ENCODE results near the gene TRMO.

Gene TRMO

DNA sequence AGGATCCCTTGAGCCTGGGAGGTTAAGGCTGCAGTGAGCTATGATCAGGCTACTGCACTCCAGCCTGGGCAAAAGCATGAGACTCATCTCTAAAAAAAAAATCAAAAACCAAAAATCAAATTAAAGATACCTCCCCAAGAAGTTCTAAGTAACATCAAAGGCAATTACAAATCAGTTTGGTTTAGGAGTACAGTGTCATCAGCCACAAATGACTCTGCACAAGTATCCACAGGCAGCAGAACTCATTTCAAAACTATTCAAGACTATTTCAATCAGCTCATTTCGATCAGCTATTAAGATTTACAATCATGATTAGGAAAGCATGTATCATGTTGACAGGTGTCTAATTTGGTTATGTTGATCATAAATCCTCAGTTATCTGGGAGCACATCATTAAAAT is 19.1 kb downstream of the TRMO start:
- no peak for DNase-seq (ENCODE audit: low spot score)

GRCh38 chr9:97900738-97901565 is 21.3 kb downstream of the TRMO start:
- DNase-seq (ENCODE audit: low spot score), result peak; percentile 54

- DNase-seq (ENCODE audit: low spot score), result peak; percentile 57
These were observed 22.1 kb downstream of the TRMO start for GRCh38 chr9:97900103-97900737.

DNA sequence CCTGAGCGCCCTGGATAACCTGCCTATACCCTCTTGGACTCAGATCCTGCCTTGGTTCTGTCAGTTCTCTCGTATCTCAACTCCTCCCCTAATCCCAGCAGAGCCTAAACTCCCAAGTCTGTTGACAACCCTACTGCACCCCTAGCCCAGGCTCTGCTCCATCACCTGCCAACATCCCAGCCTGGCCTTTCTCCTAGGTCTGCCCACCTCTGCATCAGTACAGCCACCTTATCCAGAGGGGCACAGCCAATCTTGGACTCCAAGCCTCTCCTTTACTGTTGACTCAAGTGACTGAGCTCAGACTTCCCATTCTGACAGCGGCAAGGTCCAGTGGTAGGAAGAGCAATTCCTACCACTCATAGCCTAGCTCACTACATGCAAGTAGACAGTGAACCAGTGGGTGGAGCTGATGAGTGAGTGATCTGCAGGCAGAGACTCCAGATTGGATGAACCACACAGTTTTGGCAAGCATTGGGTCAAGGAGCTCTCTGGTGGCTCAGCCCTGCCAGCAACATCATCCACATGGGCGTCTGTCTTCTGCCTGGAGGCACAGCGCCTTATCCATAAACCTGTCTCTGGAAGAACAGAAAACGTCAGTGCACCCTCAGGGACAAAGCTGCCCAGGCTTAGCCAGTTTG is 26.5 kb downstream of the TRMO start:
- DNase-seq (ENCODE audit: low spot score), result no peak

DNA sequence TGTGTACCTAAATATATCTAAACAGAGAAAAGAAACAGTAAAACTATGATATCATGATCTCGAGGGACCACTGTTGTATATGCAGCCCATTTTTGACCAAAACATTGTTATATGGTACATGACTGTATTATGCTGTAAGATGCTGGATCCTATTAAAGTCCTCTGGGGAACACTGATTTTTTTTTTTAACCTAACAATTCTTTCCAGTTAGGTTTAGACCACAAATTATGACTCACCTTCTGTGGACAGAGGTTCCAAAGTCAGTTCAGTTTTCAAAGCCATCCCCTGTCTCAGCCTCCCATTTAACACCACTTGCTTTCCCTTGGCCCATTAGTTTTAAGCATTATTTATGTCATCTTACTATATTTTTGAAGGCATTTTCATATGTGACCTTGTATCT is 27.1 kb downstream of the TRMO start:
- DNase-seq (ENCODE audit: low spot score), result no peak

DNA sequence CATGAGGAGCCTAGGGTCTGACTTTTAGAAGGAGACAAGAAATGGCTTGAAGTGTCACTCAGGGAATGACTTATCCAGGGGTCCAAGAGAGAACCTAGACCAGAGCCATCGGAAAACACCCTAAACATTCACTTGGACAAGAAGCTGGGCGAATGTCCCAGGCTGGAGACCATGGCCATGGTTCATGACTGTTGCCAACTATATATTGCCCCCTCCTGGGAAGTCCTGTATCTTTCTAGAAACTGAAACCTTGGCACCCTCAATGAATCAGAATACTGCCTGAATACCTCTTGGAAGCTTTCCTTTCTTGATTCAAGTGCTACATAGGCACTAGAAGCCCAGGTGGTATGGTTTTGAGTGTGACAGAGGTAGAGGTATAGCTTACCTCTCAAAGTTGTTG is 29.9 kb downstream of the TRMO start:
- DNase-seq (ENCODE audit: low spot score), result no peak

GRCh38 chr9:97891736-97892135 is 30.6 kb downstream of the TRMO start:
- DNase-seq (ENCODE audit: low spot score), result peak; percentile 50

GRCh38 chr9:97889941-97890887 is 32.1 kb downstream of the TRMO start:
- peak; percentile 19 for DNase-seq (ENCODE audit: low spot score)

DNA sequence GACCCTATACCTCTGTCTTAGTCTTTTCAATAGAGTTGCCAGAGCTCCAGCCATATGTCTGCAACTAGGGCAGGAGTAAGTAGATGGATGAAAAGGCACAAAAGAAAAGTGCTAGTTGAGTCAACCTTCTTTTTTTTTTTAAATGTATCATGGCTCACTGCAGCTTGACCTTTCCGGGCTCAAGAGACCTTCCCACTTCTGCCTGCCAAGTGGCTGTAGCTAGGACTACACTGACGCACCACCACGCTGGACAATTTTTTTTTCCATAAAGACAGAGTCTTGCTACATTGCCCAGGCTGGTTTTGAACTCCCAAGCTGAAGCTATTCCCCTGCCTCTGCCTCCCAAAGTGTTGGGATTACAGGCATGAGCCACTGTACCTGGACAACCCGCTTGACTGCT is 42.0 kb downstream of the TRMO start:
- no peak for DNase-seq (ENCODE audit: low spot score)

- no peak for DNase-seq (ENCODE audit: low spot score)
These were observed 46.2 kb downstream of the TRMO start for GRCh38 chr9:97876061-97876460.

GRCh38 chr9:97875111-97875510 is 47.2 kb downstream of the TRMO start:
- DNase-seq (ENCODE audit: low spot score), result no peak

DNA sequence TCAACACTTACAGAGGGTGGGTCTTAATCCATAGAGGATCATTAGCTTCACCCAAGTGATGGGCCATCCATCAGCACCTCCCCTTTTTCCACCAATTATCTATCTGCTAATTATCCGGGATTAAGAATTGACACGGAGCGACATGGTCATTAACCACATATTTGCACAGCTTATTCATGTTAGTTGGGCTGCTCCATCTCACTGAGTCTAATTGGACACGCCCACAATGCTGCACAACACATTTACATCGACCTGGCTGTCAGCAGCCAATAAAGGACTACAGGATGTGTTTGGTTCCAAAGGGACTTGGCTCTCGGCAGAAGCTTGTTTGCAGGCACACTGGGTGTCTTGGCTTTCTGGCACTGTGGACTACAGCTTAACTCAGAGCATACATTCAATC is 47.7 kb downstream of the TRMO start:
- DNase-seq (ENCODE audit: low spot score), result no peak

DNA sequence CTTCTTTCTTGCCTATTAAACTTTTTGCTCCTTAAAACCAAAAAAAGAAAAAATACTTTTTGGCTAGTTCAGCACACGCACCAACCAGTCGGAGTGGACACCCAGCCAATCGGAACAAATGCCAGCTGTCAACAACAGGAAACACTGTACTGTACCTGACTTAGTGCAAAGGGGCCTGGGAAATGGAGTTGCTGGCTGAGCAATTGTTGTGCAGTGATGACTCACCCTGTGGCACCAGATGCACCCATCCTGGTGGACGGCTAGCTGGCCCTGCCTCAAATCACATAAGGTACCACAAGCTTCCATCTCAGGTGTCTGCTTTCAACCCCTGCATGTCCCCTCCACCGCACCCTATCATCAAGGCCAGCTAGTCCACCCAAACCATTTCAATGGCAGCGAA is 48.4 kb downstream of the TRMO start:
- DNase-seq (ENCODE audit: low spot score), result no peak

DNA sequence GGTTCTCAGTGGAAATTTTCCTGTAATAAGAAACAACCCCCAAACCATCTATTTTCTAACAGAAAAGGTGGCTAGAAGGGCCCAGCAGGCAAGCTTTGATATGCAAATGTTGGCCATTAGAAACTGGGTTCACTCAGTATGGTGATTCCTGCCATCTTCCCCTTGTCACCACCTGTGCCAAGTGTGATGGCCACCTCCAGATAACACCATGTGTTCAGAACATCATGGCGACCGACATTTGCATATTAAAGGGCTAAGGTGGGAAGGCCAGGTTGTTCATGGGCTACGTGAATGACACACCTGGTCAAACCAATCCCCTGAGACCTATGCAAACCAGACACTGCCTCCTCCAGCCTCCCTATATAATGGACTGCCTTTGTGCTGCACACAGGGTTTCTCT is 48.9 kb downstream of the TRMO start:
- no peak for DNase-seq (ENCODE audit: low spot score)

DNA sequence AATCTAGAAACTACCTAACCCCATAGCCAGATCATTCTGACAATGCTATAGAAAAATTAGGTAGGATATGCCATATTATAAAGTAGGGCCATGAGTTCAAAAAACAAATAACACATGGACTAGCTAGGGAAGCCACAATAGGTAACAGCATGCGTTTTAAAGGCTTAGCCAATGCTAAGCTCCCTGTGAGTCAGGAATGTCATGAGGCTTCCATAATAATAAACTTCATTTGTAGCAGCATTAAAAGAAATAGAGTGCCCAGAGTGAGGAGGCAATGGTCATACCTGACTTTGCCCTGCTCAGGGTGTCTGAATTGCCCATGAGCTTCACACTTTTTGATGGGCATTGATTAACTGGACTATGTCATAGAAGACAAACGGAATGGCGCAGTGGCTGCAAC is 53.4 kb downstream of the TRMO start:
- no peak for DNase-seq (ENCODE audit: low spot score)

DNA sequence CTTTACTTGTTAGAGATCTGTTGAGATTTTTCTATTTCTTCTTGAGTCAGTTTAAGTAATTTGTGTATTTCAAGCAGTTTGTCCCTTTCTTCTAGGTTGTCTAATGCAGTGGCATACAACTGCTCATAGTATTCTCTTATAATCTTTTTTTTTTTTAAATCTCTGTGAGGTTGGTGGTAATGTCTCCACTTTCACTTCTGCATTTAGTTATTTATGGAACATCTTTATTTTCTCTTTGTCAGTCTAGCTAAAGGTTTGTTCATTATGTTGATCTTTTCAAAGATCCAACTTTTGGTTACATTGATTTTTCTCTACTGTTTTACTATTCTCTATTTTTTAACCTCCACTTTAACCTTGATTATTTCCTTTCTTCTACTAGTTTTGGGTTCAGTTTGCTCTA is 55.5 kb downstream of the TRMO start:
- DNase-seq (ENCODE audit: low spot score), result no peak

GRCh38 chr9:97866300-97866699 is 56.0 kb downstream of the TRMO start:
- DNase-seq (ENCODE audit: low spot score), result no peak

DNA sequence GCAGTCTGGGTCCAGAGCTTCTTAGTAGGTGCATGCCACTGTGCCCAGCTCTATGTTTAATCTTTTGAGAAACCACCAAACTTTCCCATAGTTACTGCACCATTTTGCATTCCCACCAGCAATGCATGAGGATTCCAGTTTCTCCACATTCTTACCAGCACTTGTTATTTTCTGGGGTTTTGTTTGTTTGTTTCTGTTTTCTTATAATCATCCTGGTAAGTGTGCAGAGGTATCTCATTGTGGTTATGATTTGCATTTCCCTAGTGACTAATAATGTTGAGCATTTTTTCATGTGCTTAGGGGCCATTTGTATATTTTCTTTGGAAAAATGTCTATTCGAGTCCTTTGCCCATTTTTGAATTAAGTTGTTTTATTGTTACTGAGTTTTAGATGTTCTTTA is 57.9 kb downstream of the TRMO start:
- no peak for DNase-seq (ENCODE audit: low spot score)

GRCh38 chr9:97863314-97863713 is 59.0 kb downstream of the TRMO start:
- no peak for DNase-seq (ENCODE audit: low spot score)

GRCh38 chr9:97861148-97861475 is 61.2 kb downstream of the TRMO start:
- DNase-seq (ENCODE audit: low spot score), result no peak

DNA sequence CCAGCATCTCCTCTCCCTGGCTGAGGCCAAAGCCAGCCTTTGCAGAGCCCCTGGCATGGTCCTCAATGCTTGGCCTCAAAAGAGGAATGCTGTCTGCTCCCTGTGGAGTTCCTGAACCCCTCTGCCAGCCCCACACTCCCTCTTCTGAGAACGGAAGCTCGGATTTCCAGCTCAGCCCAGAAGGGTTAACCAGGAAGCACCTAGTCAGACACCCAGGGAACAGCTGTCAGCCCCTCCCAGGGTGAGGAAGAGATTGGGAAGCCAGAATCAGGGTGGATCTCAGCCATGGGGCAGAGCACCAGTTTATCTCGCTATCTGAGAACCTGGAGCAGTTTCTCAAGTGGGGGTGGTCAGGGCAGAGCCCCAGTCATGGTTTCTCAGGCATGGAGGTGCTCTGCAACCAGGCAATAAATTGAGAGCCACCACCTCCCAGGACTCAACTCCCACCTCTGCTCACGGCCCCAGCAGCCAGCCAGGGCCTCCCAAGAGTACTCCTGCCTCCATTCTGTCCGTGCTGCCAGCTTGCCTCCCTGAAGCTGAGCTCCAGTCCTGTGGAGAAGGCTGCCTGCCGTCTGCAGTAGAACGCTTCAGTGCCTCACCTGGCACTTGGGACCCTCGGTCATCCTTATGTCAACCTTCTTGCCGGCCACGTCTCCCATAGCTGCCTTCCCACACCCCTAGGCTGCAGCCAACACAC is 61.7 kb downstream of the TRMO start:
- DNase-seq (ENCODE audit: low spot score), result no peak

DNA sequence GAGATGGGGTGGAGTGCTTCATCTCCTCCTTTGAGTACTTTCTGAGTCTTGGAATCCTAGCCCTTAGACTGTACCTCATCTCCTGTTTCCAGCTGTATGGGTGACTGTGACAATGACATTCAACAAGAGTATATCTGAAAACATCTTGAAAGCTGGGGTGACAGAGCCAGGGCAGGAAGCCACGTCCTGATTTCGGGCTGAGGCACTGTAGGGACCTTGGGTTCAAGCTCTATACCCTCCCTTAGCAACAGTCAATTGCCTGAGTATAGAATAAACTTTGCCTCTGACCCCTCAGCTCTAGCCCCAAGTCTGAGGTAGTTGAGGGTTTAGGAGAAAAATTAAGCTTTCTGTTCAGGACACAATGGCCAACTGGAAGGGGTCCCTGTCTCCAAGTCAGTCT is 63.0 kb downstream of the TRMO start:
- no peak for DNase-seq (ENCODE audit: low spot score)
